ENCODE data around the gene KREMEN2. TPM values are rescaled to one million over a fixed set of nuclear protein-coding genes. Genes with fewer than 3 reads are reported as not detected.

Gene KREMEN2
- total and polyA plus RNA-seq, 9 of the 15 experiments (the other 6 are each of a cell fraction or from before 2014, with no cell fraction given), result 0.04 to 7.7 (median 1.5) TPM; not detected in 1

DNA sequence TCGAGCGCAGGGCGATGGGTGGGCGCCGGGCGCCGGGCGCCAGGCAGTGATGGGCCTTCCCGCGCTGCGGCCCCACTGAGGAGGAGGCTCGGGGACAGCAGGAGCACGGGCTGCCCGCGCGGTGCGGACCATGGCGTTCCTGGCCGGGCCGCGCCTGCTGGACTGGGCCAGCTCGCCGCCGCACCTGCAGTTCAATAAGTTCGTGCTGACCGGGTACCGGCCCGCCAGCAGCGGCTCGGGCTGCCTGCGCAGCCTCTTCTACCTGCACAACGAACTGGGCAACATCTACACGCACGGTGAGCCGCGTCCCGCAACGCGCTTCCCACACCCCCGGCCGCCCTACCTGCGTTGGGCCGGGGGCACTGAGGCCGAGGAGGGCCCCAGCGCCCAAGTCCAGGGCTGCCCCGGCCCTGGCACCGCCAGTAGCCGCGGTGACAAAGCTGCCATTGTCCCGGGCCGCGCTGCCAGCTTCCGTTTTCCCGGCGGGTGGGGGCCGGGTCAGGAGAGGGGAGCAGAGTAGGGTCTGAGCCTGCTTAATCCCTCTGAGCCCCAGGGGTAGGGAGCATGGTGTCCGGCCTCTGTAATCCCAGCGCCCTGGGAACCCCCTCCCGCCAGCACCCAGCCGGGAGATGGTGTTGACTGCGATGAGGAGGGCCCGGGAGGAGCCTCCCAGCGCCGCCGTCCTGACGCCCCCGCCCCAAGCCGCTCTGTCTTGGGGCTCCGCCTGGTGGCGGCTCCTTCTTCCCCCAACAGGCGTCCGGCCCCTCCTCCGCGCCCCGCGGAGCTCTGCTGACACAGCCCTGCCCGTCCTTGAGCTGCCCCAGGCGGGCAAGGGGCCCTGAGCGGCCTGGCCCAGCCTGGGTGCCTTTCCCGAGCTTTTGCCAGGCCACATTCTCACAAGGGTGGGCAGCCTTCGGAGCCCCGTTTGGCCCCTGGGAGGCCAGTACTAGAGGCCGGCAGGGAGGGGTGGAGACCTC lies 5.8 kb downstream of the KREMEN2 start (continued):
- TF ChIP-seq PHTF2 (CRISPR knock-in tag; IDR thresholded peaks at IDR 0.05) (no peak), YY1 (IDR thresholded peaks at IDR 0.05; ENCODE audit: borderline replicate concordance in 1 of 3, control insufficient read depth in 1 of 3, extremely low read depth in 1 of 3, insufficient read depth in 3 of 3, insufficient read length in 1 of 3, insufficient replicate concordance in 2 of 3, low read depth in 1 of 3, low read length in 2 of 3) (peak in 1 of 3 experiments; percentile 52), ZKSCAN1 (IDR thresholded peaks at IDR 0.05; ENCODE audit: low read depth, low read length) (no peak), KLF10 (CRISPR knock-in tag; IDR thresholded peaks at IDR 0.05) (no peak), MTA1 (IDR thresholded peaks at IDR 0.05; ENCODE audit: borderline replicate concordance) (no peak), CXXC5 (CRISPR knock-in tag; IDR thresholded peaks at IDR 0.05) (peak; percentile 86), GATAD2B (IDR thresholded peaks at IDR 0.05; ENCODE audit: borderline replicate concordance) (peak; percentile 25; the same call in 1 of the 2 replicates), ZNF263 (CRISPR knock-in tag; IDR thresholded peaks at IDR 0.05; ENCODE audit: borderline replicate concordance) (peak; percentile 91), ZSCAN29 (IDR thresholded peaks at IDR 0.05) (no peak), TEAD2 (tag; IDR thresholded peaks at IDR 0.05) (no peak), MTA2 (IDR thresholded peaks at IDR 0.05; ENCODE audit: low read depth) (no peak)
- TF ChIP-seq, protein P1, sequence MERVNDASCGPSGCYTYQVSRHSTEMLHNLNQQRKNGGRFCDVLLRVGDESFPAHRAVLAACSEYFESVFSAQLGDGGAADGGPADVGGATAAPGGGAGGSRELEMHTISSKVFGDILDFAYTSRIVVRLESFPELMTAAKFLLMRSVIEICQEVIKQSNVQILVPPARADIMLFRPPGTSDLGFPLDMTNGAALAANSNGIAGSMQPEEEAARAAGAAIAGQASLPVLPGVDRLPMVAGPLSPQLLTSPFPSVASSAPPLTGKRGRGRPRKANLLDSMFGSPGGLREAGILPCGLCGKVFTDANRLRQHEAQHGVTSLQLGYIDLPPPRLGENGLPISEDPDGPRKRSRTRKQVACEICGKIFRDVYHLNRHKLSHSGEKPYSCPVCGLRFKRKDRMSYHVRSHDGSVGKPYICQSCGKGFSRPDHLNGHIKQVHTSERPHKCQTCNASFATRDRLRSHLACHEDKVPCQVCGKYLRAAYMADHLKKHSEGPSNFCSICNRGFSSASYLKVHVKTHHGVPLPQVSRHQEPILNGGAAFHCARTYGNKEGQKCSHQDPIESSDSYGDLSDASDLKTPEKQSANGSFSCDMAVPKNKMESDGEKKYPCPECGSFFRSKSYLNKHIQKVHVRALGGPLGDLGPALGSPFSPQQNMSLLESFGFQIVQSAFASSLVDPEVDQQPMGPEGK (CRISPR knock-in tag; IDR thresholded peaks at IDR 0.05; ENCODE audit: borderline replicate concordance), result no peak
- TF ChIP-seq, protein P2, sequence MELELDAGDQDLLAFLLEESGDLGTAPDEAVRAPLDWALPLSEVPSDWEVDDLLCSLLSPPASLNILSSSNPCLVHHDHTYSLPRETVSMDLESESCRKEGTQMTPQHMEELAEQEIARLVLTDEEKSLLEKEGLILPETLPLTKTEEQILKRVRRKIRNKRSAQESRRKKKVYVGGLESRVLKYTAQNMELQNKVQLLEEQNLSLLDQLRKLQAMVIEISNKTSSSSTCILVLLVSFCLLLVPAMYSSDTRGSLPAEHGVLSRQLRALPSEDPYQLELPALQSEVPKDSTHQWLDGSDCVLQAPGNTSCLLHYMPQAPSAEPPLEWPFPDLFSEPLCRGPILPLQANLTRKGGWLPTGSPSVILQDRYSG (tag; conservative IDR thresholded peaks at IDR 0.05; ENCODE audit: low read depth), result no peak
- TF ChIP-seq, protein P3, sequence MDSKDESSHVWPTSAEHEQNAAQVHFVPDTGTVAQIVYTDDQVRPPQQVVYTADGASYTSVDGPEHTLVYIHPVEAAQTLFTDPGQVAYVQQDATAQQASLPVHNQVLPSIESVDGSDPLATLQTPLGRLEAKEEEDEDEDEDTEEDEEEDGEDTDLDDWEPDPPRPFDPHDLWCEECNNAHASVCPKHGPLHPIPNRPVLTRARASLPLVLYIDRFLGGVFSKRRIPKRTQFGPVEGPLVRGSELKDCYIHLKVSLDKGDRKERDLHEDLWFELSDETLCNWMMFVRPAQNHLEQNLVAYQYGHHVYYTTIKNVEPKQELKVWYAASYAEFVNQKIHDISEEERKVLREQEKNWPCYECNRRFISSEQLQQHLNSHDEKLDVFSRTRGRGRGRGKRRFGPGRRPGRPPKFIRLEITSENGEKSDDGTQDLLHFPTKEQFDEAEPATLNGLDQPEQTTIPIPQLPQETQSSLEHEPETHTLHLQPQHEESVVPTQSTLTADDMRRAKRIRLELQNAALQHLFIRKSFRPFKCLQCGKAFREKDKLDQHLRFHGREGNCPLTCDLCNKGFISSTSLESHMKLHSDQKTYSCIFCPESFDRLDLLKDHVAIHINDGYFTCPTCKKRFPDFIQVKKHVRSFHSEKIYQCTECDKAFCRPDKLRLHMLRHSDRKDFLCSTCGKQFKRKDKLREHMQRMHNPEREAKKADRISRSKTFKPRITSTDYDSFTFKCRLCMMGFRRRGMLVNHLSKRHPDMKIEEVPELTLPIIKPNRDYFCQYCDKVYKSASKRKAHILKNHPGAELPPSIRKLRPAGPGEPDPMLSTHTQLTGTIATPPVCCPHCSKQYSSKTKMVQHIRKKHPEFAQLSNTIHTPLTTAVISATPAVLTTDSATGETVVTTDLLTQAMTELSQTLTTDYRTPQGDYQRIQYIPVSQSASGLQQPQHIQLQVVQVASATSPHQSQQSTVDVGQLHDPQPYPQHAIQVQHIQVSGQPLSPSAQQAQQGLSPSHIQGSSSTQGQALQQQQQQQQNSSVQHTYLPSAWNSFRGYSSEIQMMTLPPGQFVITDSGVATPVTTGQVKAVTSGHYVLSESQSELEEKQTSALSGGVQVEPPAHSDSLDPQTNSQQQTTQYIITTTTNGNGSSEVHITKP (IDR thresholded peaks at IDR 0.05; ENCODE audit: partially characterized antibody), result peak; percentile 4
- TF ChIP-seq, protein P4, sequence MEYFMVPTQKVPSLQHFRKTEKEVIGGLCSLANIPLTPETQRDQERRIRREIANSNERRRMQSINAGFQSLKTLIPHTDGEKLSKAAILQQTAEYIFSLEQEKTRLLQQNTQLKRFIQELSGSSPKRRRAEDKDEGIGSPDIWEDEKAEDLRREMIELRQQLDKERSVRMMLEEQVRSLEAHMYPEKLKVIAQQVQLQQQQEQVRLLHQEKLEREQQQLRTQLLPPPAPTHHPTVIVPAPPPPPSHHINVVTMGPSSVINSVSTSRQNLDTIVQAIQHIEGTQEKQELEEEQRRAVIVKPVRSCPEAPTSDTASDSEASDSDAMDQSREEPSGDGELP (CRISPR knock-in tag; IDR thresholded peaks at IDR 0.05; ENCODE audit: borderline replicate concordance), result peak; percentile 58; the same call in 1 of the 2 replicates
- TF ChIP-seq, protein P5, sequence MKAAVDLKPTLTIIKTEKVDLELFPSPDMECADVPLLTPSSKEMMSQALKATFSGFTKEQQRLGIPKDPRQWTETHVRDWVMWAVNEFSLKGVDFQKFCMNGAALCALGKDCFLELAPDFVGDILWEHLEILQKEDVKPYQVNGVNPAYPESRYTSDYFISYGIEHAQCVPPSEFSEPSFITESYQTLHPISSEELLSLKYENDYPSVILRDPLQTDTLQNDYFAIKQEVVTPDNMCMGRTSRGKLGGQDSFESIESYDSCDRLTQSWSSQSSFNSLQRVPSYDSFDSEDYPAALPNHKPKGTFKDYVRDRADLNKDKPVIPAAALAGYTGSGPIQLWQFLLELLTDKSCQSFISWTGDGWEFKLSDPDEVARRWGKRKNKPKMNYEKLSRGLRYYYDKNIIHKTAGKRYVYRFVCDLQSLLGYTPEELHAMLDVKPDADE (conservative IDR thresholded peaks at IDR 0.05; ENCODE audit: control insufficient read depth, low read depth, low read length), result peak; percentile 70; the same call in 1 of the 2 replicates

Measured in K562 (cell line).